ENCODE measurements around the gene RAET1L. TPM values are rescaled to one million over a fixed set of nuclear protein-coding genes. Genes with fewer than 3 reads are reported as not detected.
A peak's percentile ranks its signal among the peaks of the same experiment; 100 is the strongest.
"Not testable (repeated sequence)": the region's sequence is repeated elsewhere in the genome, so short reads cannot be mapped to it uniquely, and the experiment has no call there.

RAET1L gene, protein sequence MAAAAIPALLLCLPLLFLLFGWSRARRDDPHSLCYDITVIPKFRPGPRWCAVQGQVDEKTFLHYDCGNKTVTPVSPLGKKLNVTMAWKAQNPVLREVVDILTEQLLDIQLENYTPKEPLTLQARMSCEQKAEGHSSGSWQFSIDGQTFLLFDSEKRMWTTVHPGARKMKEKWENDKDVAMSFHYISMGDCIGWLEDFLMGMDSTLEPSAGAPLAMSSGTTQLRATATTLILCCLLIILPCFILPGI
- total RNA-seq: not detected

DNA sequence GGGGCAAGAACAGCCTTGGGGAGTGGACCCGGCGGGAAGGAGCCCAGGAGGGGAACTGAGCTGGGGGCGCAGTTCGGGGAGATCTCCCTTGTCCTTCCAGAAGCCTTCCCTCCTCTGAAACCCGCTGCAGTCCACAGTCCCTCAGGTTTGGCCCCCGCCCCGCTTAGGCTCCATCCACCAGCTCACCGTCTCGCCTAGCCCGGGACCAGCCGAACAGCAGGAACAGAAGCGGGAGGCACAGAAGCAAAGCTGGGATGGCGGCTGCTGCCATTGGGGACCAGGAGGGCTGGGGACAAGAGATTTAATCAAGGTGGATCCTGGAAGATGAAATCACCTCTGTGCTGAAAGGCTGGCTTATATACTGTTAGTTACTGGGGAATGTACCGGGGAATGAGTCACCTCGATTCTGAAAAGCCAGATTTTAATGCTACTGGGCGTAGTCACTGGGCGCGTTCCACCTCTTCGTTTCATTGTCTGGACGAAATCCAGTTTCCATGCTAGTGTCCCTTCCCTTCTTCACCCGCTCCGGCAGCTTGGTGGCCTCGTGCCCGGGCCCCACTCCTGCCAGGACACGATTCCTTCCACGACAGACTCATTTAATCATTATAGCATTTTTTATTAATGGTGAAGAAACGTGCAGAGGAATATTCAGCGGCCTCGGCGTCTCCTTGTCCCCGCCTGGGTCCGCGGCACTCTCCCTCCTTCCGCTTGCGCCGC is at the start of gene RAET1L:
RAET1L (minus strand) TSS at position 332 of the 717 bp plus-strand sequence; CDS start at position 271, 61 bp downstream.
- FAIRE-seq: no peak
- DNase-seq (ENCODE audit: low spot score in 2 of 2): peak in 1 of 2 donors; percentile 58

DNA sequence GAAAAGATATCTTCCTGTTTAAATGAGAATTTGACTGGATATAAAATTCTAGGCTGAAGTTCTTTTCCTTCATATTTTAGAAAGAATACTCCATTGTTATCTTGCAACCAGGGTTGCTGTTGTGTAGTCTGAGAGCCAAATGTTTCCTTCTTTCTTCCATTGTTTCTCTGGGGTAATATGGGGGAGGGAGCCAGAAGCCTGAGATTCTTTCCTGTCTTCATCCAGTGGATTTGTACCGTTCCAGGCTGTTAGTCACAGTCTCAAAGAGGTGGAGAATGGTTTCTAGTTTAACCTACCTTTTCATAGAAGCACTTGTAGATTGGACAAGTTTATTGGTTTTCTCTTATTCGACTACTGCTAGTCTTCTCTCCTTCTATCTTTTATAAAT is 49.7 kb upstream of the RAET1L start:
- DNase-seq (ENCODE audit: low spot score in 2 of 2): no peak
- no peak for FAIRE-seq

DNA sequence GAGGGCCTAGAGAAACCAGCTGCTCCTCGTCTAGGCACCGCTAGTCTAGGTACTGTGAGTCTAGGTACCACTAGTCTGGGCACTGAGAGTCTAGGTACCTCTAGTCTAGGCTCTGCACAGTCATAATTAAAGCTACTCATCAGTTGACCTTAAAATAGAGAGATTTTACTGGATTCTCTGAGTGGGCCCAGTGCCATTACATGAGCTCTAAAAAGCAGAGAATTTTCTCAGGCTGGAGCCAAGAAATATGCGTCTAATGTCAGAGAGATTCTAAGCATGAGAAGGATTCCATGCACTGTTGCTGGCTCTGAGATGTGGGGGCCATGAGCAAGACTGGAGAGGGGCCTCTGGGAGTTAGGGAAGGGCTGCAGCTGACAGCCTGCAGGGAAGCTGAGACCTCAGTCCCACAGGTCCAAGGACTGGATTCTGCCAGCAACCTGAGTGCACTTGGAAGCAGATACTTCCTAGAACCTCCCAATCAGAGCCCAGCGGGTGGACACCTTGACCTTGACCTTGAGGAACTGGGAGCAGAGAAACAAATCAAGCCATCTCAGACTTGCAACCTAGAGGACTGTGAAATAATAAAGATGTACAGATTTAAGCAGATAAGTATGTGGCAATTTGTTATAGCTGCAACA is 49.2 kb upstream of the RAET1L start:
- FAIRE-seq; DNase-seq (ENCODE audit: low spot score in 2 of 2): not testable (repeated sequence)

DNA sequence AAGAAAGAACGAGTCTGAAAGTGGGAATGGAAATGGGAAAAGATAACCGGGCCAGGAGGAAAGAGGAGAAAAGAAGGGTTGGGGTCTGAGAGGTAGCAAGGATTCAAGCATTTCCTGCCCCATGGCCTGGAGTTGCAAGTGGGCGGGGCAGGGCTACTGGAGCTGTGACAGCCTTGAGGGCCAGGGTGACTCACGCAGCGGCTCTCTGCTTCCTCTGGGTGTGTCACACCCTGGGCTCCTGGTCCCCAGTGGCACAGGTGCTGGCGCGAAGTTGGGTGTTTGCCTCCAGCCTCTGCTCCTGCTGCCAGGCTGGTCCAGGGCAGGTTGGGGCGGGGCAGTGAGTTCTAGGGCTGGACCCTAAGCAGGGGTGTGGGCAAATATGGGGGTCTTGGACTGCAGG is 46.9 kb upstream of the RAET1L start:
- DNase-seq (ENCODE audit: low spot score in 2 of 2) (no peak), FAIRE-seq (no peak)

DNA sequence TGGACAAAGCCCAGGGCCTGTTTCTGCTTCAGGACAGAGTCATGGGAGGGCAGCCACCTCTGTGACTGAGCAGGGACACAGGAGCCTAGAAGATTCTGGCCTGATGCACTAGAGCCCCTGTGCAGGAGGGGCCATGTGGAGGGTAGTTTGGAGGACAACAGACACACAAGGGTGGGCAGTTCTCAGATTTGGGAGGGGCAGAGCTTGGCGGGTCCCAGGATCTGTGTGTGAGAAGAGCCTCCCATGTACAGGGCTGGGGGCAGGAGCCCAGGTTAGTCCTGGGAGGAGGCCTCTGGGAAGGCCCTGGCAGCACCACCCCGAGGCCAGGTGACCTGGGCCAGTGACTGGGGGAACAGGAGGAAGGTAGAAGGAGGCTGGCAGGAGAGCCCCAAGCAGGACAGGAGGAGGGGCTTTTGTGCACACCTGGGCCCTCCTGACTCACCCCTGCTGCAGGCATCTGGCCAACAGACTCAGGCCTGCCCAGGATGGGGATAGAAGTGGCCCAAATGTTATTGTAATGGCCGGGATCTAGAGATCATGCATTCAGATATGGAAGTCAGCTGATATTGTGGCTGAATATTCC is 45.0 kb upstream of the RAET1L start:
- no peak for DNase-seq (ENCODE audit: low spot score in 2 of 2)
- no peak for FAIRE-seq

DNA sequence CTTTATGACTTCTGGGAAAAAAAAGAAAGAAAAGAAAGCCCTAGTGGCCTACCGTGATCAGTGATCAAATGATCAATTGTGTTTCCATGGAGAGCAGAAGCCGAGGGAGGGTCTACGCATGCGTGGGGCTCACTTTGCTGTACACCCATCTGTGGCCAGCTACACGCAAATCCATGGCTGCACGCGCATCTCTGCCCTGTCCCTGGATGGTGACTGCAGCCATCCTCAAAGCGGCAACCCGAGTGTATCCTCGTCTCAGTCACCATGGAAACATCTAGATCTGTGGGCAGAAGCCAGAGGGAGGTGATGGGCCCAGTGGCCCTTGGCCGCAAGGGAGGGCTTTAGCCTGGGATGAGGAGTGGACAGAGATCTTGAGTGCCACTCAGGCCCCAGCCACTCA is 44.4 kb upstream of the RAET1L start:
- DNase-seq (ENCODE audit: low spot score in 2 of 2) (peak in 1 of 2 donors; percentile 24), FAIRE-seq (no peak)

DNA sequence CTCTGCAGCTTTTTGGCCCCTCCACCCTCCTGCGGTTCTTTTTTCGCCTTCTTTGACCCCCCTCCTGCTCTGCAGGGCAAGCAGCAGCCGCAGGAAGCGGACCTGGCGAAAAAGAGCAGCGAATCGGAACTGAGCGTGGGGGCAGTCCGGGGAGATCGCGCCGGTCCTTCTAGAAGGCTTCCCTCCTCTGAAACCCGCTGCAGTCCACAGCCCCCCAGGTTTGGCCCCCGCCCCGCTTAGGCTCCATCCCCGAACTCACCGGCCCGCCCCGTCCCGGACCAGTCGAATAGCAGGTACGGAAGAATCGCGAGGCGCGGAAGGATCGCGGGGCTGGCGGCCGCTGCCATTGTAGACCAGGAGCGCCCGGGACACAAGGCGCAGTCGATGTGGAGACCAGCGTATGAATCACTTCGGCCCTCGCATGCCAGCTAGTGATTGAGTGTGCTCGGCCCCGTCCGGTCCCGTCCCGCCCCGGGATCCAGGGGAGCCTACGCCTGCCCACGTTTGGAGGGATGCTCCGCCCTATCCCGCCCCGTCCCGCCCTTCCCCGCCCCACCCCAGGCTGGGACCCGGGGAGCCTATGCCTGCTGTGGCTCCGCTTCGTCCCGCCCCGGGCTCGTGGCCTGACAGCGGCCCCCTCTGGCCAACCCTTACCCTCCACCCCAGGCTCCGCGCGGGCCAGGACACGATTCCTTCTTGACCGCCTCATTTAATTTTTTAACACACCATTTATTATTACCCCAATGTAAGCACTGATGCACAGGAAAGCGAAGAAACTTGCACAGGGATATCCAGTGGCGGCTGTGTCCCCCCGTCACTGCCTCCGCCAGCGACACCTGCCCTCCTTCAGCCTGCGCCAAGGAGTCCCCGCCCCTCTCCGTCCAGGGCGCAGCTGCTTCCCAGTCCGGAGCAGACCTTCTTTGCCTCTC is 43.7 kb upstream of the RAET1L start, which contains the start of gene ULBP3:
ULBP3 (minus strand) TSS at position 402 of the 929 bp plus-strand sequence; CDS start at position 347, 55 bp downstream.
- FAIRE-seq (no peak), DNase-seq (ENCODE audit: low spot score in 2 of 2) (peak; percentile 67 to 86)

DNA sequence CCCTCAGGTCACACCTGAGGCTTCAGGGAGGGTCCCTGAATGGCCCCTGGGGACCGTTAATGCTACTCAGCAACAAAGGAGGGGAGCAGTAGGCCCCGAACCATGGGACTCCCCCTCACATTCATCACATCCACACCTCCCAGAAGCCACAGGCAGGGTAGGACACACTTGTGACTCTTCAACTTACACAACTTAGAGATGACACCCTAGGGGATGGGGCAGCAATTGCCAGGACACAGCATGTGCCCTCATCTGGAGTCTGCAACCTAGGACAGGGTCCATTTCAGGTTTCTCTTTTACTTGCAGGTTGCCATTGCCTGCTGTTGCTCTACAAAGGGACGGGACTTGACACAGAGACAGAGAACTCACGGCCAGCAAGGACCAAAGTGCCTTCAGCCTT is 42.8 kb upstream of the RAET1L start:
- FAIRE-seq (no peak), DNase-seq (ENCODE audit: low spot score in 2 of 2) (no peak)

DNA sequence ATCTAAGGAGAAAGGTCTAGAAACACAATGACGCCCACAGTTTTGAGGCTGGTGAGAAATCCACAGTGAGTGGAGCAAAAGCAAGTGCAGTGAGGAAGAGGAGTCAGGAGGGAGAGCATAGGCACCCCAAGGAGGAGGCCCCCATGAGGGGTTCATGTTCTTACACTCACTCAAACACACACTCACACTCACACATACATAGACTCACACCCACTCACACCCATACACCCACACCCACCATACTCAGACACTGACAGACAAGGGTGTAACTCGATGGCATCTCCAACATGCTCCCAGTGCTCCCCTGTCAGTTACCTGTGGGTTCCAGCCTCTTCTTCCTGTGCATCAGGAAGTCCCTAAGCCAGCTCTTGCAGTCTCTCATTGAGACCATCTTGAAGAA is 39.8 kb upstream of the RAET1L start:
- DNase-seq (ENCODE audit: low spot score in 2 of 2) (no peak), FAIRE-seq (no peak)

DNA sequence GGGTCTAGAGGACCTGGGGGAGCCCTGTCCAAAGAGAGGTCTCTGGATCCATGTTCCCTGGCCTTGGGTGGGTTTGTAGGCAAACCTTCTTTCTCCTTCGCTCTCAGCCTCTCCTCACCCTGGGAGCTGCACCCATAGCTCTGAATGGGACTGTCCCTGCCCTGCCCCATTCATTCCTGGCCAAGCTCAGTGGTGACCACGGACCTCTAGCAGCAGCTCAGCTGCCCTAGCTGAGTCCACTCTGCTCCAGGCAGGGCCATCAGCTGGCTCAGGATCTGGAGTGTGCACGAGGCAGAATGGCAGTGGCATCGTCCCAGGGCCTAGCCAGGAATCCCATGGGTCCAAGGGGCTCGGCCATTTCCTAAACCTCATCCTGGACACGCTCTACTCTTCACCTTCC is 38.3 kb upstream of the RAET1L start:
- DNase-seq (ENCODE audit: low spot score in 2 of 2) (no peak), FAIRE-seq (no peak)

DNA sequence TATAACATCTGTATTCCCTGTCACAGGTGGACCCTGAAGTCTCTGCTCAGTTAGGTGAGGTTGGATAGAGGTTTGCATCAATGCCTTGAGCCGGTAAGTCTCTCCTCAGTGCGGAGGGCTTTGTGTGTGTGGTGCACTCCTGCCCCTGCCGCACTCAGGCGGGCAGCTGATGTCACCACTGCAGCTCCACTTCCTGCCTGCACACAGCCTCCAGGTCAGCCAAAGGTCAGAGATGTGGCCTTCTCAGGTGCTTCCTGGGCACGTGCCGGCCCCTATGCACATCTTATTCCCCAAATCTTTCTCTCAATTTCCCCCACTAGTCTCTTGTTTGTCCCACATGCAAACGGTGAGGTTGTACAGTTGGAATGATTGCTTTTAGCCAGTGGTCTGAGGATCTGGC is 34.6 kb upstream of the RAET1L start:
- not testable (repeated sequence) for DNase-seq (ENCODE audit: low spot score in 2 of 2); FAIRE-seq

DNA sequence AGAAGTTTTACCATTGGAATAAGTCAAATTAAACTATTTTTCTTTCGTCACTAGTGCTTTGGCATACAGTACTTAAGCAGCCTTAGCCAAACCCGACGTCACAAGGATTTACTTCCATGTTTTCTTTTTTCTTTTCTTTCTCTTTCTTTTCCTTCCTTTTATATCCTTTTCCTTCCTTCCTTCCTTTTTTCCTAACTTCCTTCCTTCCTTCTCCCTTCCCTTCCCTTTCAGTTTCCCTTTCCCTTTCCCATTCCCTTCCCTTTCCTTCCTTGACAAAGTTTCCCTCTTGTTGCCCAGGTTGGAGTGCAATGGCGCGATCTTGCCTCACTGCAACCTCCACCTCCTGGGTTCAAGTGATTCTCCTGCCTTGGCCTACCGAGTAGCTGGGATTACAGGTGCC is 33.7 kb upstream of the RAET1L start:
- DNase-seq (ENCODE audit: low spot score in 2 of 2): no peak
- no peak for FAIRE-seq

DNA sequence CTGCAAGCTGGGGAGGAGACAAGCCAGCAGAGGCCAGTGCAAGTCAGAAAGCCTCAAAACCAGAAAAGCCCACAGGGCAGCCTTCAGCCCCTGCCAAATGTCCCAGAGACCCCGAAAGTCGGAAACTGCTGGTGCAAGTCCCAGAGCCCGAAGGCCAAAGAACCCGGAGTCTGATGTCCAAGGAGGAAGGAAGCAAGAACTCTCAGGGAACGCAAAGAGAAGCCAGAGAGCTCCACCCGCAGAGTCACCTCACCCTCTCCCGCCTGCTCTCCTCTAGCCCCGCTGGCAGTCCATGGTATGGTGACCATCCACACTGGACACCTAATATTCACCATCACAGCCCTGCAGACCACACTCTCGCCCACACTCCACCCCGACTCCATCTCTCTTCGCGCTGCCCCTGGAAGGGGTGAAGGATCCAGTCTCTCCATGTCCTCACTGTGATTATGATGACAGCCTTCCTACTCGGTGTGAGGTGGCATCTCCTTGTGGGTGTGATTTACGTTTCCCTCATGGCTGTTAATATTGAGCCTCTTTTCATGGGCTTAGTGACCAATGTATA is 33.0 kb upstream of the RAET1L start:
- no peak for DNase-seq (ENCODE audit: low spot score in 2 of 2)
- no peak for FAIRE-seq

DNA sequence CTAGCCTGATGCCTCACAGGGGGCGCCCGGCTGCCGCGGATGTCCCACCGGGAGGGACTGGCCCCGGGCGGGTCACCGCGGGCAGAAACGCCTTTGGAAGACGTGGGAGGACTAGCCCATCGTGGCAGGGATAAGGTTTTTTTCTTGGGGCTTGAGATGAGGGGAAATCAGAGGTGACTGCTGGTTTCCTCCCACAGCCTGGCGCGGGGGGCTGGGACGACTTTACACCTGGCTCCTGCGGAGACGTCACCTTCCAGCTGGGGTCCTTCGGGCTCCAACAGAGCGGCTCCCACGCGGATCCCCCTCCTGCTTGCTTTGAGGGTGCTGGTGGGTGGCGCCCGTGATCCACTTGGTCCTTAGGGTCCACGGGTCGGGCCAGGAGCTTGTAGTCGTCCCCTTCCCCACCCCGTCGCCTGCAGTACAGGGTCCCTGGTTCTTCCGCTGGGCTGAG is 32.2 kb upstream of the RAET1L start:
- DNase-seq (ENCODE audit: low spot score in 2 of 2): no peak
- no peak for FAIRE-seq

DNA sequence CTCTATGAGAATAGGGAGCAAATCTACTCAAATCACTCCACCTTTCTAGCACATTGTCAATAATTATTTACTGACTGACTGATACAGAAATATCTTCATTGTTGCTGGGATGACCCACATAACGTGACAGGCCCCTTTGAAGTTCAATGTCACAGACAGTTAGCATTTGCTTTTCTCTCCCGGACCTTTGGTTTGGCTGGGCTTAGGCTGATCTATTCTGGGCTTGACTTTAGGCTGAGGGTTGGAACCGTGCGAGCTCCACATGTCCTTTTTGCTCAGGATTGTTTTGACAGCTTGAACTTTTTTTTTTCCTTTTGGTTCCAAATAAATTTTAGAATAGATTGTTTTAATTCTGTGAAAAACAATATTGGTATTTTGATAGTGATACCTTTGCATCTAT is 31.6 kb upstream of the RAET1L start:
- no peak for FAIRE-seq
- DNase-seq (ENCODE audit: low spot score in 2 of 2): no peak

DNA sequence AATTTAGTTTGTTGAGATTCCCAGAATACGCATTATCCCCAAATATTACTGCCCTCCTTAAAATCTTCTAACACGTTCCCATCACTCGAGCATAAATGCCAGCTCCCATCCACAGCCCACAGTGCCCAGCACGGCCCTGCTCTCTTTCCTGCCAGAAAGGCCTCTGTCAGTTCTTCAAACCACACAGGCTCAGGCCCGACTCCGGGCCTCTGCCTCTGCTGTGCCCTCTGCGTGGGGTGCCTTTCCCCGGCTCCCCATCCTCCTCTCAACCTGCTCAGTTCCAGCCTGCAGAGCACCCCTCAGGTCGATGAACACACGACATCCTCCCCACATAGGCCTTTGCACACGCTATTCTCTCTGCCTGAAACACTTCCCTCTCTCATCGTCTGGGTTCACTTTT is 30.8 kb upstream of the RAET1L start:
- FAIRE-seq: no peak
- DNase-seq (ENCODE audit: low spot score in 2 of 2): no peak

DNA sequence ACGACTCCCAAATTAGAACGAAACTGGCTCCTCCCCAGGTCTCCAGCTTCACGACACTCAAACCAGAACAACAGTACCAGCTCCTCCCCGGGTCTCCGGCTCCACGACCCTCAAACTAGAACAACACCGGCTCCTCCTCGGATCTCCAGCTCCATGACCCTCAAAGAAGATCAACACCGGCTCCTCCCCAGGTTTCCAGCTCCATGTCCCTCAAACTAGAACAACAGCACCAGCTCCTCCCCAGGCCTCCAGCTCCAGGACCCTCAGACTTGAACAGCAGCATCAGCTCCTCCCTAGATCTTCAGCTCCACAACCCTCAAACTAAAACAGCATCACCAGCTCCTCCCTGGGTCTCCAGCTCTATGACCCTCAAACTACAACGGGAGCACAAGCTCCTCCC is 29.8 kb upstream of the RAET1L start:
- FAIRE-seq: no peak
- no peak for DNase-seq (ENCODE audit: low spot score in 2 of 2)

DNA sequence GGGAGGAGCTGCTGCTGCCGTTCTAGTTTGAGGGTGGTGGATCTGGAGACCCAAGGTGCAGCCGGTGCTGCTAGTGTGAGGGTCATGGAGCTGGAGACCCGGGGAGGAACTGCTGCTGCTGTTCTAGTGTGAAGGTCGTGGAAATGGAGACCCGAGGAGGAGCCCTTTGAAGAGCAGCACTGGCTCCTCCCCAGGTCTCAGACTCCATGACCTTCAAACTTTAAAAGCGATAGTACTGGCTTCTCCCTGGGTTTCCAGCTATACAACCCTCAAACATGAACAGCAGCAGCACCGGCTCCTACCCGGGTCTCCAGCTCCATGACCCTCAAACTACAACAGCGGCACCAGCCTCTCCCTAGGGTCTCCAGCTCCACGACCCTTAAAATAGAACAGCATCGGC is 28.1 kb upstream of the RAET1L start:
- FAIRE-seq: no peak
- no peak for DNase-seq (ENCODE audit: low spot score in 2 of 2)

DNA sequence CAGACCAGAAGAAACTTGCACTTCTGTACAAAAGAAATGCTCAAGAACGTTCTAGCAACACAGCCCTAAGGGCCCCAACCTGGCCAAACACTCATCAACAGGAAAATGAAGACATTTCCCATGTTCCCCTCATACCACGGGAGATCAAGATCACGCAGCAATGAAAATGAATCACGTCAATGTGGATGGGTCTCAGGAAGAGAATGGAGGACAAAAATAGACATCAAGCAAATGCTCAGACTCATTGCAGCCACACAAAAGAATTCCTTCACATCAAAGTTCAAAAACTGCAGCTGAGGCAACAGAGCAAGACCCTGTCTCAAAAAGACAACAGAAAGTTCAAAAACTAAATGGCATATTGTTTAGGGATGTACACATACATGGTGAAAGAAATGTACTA is 25.5 kb upstream of the RAET1L start:
- DNase-seq (ENCODE audit: low spot score in 2 of 2) (no peak), FAIRE-seq (no peak)

DNA sequence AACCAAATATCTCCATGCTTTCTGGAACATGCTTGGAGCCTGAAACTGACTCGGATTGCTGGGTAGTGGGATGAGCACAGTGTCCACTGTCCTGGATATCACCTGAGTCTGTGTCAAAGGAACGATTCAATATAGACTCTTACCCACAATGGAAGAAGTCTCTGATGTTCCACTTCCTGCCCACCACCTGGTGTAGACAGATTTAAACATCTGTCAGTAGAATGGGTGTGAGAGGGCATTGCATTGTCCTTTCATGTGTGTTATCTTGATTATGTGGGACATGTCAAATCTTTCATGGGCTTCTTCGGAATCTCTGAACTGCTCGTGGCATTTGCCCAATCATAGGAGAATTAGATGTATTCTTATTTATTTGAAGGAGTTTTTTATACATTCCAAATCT is 22.8 kb upstream of the RAET1L start:
- DNase-seq (ENCODE audit: low spot score in 2 of 2): no peak
- no peak for FAIRE-seq
